Pancreas (tissue), 10 donors: ENCODE results near the gene CHAC1. TPM values are rescaled to one million over a fixed set of nuclear protein-coding genes. Genes with fewer than 3 reads are reported as not detected.
"Not testable (repeated sequence)": the region's sequence is repeated elsewhere in the genome, so short reads cannot be mapped to it uniquely, and the experiment has no call there.

Experiments used
- ATAC-seq, 4 donors: fragments of 200-7000 bp; cut with Tn5 transposase; one replicate each; pipeline versions ENCODE4 v1.8.0 to v1.9.1; 2020; ENCODE audit warnings: mild to moderate bottlenecking in 4 of 4, moderate library complexity in 4 of 4
- DNase-seq, 6 donors: peaks; one replicate each; pipeline ENCODE4 v3.0.0-alpha.2; 2020
- FAIRE-seq: peaks from 2 replicates; lab custom pipeline; 2012; peaks lifted over from hg19 to GRCh38; lab: Jason Lieb, UNC
- H3K27ac ChIP-seq, 4 donors: fragments of 200-600 bp; sonication (generic); 1 replicate in 3 of 4; 2 replicates in 1 of 4; pipeline versions ENCODE4 v1.5.0 to v1.8.0; 2020
- H3K27me3 ChIP-seq, 4 donors: fragments of 200-600 bp; one replicate each; pipeline ENCODE4 v1.8.0; 2021
- H3K36me3 ChIP-seq, 3 donors: fragments of 200-600 bp; sonication (generic) in 1 of 3; one replicate each; pipeline versions ENCODE4 v1.5.0 to v1.8.0; 2020 to 2021
- H3K4me1 ChIP-seq, 3 donors: fragments of 200-600 bp; one replicate each; pipeline ENCODE4 v1.8.0; 2021
- H3K4me3 ChIP-seq, 4 donors: fragments of 200-600 bp; sonication (generic) in 2 of 4; one replicate each; pipeline versions ENCODE4 v1.5.0 to v1.8.0; 2020 to 2021
- H3K9me3 ChIP-seq, 4 donors: fragments of 200-600 bp; one replicate each; pipeline ENCODE4 v1.8.0; 2021
- WGBS, 2 donors: extraction: QIAGEN DNeasy Blood & Tissue Kit; methylation state at CpG; one replicate each; pipeline ENCODE4 v1.1.7; 2013; 5-methylcytosine and 5-hydroxymethylcytosine counted together
- intact Hi-C, 3 donors: fragments of 100-400 bp; cut with DNase I; formaldehyde crosslinking; loops; one replicate each; pipeline versions ENCODE4 v1.11.1 to v1.14.2; 2022
- polyA plus RNA-seq, 2 donors: library from polyadenylated mRNA; stranded (reverse); fragments of 200-250 nt; gene quantifications; one replicate each; pipeline ENCODE4 v1.2.3, GENCODE V29; 2013
- total RNA-seq, 6 donors: library from RNA; stranded (reverse); fragmentation: NEBNext Ultra II Directional in 4 of 6; extraction: Animal tissue kit (Norgen Biotek cat#: 25700) in 4 of 6; gene quantifications; one replicate each; pipeline versions ENCODE4 v1.2.1 to v1.2.4, GENCODE V29; 2021 to 2023
- TF ChIP-seq, protein P1 (sequence below), 4 donors: fragments of 200-600 bp; sonication (generic) in 3 of 4; IDR thresholded peaks; one replicate each; pipeline versions ENCODE4 v1.5.0 to v1.8.0; 2021; ENCODE audit warnings: antibody characterized with exemption in 4 of 4
- donor health status: healthy with polysubstance abuse.
- donor health status: DM: no; HTN: no; CAD: no; lungs with moderate emphysema.
- donor health status: DM: no; HTN: no; CAD: no.
- donor health status: control.
- donor health status: control.
- donor health status: Bipolar disorder and iron deficiency.
- donor health status: DM: yes; HTN: yes; CAD: no.
- donor health status: DM: no; HTN: no; CAD: no.
- donor health status: DM: no; HTN: no; CAD: no.
- donor health status: DM: yes; HTN: yes; CAD: no.

Gene CHAC1
- total and polyA plus RNA-seq, 8 donors = 0.40 to 90.5 (median 2.3) TPM

DNA sequence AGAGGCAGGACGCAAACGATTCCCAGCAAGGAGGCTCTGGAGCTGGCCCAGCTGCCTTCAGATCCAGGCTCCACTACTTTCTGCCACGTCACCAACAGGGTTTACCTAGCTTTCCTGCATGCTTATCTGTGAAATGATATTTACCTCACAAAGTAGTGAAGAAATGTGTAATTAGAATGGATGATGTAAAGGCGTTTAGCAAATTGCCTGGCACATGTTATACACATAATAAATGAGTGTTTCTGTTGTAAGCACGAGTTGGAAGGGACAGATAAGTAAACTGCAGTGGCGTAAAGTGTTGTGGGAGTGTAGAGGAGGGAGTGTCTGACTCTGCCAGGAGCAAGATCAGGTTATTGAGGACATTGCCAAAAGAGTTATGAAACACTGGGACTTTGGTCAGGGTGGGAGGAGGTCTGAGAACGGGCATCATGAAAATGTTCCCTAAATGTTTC is 3.5 kb upstream of the CHAC1 start:
- Histone ChIP-seq H3K27ac (peak overlapping the region; percentile 25 to 64 (median 46)), H3K4me3 (no peak overlapping the region), H3K9me3 (no peaks in the 10 kb centered on the region), H3K36me3 (no peaks in the 10 kb centered on the region), H3K27me3 (no peaks in the 10 kb centered on the region), H3K4me1 (peaks cover 14 to 21% (median 18%) of the 10 kb centered on the region in 3 donors)
- DNase-seq (peak in 4 of 6 donors; percentile 49 to 75 (median 66)), ATAC-seq (peak; percentile 26 to 54 (median 38)), FAIRE-seq (no peak)
- intact Hi-C loops = no loop called here
- 15 to 17% methylated on average over 7 of the region's 7 CpGs for WGBS, 2 donors
- TF ChIP-seq, protein P1, sequence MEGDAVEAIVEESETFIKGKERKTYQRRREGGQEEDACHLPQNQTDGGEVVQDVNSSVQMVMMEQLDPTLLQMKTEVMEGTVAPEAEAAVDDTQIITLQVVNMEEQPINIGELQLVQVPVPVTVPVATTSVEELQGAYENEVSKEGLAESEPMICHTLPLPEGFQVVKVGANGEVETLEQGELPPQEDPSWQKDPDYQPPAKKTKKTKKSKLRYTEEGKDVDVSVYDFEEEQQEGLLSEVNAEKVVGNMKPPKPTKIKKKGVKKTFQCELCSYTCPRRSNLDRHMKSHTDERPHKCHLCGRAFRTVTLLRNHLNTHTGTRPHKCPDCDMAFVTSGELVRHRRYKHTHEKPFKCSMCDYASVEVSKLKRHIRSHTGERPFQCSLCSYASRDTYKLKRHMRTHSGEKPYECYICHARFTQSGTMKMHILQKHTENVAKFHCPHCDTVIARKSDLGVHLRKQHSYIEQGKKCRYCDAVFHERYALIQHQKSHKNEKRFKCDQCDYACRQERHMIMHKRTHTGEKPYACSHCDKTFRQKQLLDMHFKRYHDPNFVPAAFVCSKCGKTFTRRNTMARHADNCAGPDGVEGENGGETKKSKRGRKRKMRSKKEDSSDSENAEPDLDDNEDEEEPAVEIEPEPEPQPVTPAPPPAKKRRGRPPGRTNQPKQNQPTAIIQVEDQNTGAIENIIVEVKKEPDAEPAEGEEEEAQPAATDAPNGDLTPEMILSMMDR (IDR thresholded peaks at IDR 0.05) = no peak

DNA sequence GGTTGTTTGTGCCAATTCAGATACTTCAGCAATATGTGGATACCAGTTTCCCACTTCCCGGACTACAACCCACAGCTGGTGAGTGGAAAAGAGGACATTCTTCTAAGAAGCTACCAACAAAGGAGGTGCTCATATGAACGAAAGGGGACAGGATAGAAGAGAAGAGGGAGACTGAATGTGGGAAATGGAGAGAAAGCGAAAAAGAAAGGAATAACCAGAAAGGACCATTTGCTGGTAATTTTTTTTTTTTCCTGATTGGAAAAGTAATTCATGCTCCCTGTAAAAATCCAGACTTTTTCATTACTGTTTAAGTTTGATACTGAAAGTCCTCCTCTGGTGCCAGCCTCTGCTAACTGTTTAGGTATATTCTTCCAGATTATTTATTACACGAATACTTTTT is 1.5 kb upstream of the CHAC1 start:
- Histone ChIP-seq H3K27ac (peak overlapping the region in 2 of 4 donors; percentile 74 to 78), H3K4me3 (no peak overlapping the region), H3K9me3 (no peaks in the 10 kb centered on the region), H3K27me3 (no peaks in the 10 kb centered on the region), H3K4me1 (peaks cover 14 to 30% (median 18%) of the 10 kb centered on the region in 3 donors), H3K36me3 (no peaks in the 10 kb centered on the region)
- intact Hi-C loops = no loop called here
- 70 to 75% methylated on average over 4 of the region's 4 CpGs for WGBS, 2 donors
- DNase-seq = no peak
- no peak for ATAC-seq
- TF ChIP-seq, protein P1 (IDR thresholded peaks at IDR 0.05) = no peak
- FAIRE-seq = no peak

DNA sequence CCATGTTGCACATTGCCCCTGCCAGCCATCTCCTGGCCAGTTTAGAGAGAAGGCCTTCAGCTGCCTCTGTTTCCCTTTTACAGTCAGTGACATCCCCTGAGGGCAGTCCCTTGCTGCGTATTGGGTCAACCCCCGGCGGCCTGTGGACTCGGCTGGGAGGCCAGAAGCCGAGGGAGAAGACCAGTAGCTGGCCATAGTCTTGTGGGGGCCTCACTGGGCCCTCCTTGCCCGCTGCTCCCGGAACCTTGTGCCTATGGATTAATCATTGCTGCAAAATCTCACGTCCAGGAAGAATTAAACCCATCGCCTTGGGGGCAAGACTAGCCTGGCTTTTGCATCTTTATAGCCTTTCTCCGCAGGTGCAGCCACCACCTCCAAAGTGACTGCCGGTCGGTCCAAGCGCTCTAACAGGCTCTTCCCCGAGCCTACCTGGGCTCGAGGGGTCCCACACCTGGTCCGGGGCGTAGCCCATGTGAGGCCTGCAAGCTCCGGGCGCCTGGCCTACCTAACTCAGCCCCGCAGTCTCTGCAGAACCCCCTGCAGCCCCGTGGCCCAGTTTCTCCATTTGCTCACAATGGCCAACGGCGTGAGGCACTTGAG is 870 bp upstream of the CHAC1 start:
- peak overlapping the region; percentile 38 to 67 (median 54) for H3K4me3 ChIP-seq
- H3K4me1 ChIP-seq = peaks cover 14 to 30% (median 23%) of the 10 kb centered on the region in 3 donors
- TF ChIP-seq, protein P1 (IDR thresholded peaks at IDR 0.05) = no peak
- DNase-seq = peak in 1 of 6 donors; percentile 54
- no peak for FAIRE-seq
- peak overlapping the region; percentile 74 to 85 (median 78) for H3K27ac ChIP-seq
- no peaks in the 10 kb centered on the region for H3K36me3 ChIP-seq
- intact Hi-C loops = no loop called here
- H3K27me3 ChIP-seq = no peaks in the 10 kb centered on the region
- WGBS, 2 donors = 28 to 34% methylated on average over 23 of the region's 23 CpGs
- no peaks in the 10 kb centered on the region for H3K9me3 ChIP-seq
- no peak for ATAC-seq

DNA sequence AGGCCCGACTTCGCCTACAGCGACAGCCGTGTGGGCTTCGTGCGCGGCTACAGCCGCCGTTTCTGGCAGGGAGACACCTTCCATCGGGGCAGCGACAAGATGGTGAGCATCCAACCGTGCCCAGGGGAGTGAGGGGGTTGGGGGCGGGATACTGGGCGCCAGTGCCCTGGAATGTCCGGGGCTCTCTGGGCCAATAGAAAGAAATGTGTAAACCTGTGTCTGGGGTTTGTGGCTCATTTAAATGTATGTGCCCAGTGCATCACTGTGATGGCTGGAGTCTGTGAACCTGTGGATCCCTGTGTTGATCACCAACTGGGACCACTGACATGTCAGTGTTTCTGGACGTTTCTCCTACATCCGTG is 423 bp downstream of the CHAC1 start:
- TF ChIP-seq, protein P1 (IDR thresholded peaks at IDR 0.05) = no peak
- 5 to 6% methylated on average over 17 of the region's 17 CpGs for WGBS, 2 donors
- Histone ChIP-seq H3K27me3 (no peaks in the 10 kb centered on the region), H3K4me3 (peak overlapping the region; percentile 38 to 67 (median 54)), H3K36me3 (no peaks in the 10 kb centered on the region), H3K27ac (peak overlapping the region in 2 of 4 donors; percentile 8 to 78), H3K4me1 (peaks cover 14 to 32% (median 30%) of the 10 kb centered on the region in 3 donors), H3K9me3 (no peaks in the 10 kb centered on the region)
- FAIRE-seq = no peak
- intact Hi-C loops = no loop called here
- ATAC-seq = peak; percentile 0 to 2 (median 2)
- DNase-seq = no peak

DNA sequence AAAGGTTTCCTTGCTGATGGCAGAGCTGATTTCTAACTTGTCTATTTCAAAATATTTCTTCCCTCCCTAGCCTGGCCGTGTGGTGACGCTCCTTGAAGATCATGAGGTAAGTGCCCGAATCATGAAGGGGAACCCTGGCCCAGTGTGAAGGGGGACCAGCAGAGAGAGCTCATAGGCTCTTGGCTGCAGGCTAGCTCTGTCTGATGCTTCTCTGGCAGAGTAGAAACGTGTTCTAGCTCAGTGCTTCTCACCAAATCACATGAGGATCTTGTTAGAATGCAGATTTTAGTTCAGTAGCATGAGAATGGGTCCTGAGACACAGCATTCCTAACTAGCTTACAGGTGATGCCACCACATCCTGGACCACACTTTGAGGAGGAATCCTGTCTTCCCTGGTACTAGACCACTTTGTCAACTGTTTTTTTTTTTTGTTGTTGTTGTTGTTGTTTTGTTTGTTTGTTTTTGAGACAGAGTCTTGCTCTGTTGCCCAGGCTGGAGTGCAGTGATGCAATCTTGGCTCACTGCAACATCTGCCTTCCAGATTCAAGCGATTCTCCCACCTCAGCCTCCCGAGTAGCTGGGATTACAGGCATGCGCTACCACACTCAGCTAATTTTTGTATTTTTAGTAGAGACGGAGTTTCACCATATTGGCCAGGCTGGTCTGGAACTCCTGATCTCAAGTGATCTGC is 1.0 kb downstream of the CHAC1 start:
- ATAC-seq, H3K36me3 ChIP-seq, H3K9me3 ChIP-seq, DNase-seq, intact Hi-C loops, H3K27me3 ChIP-seq, FAIRE-seq, H3K27ac ChIP-seq: not testable (repeated sequence)
- peak overlapping the region in 2 of 4 donors; percentile 65 to 67 for H3K4me3 ChIP-seq
- 53 to 55% methylated on average over 8 of the region's 8 CpGs for WGBS, 2 donors
- peaks cover 12 to 32% (median 30%) of the 10 kb centered on the region in 3 donors for H3K4me1 ChIP-seq
